ENCODE results near the gene ZNF724. TPM values are rescaled to one million over a fixed set of nuclear protein-coding genes. Genes with fewer than 3 reads are reported as not detected.
A peak's percentile ranks its signal among the peaks of the same experiment; 100 is the strongest.
"Not testable (repeated sequence)": the region's sequence is repeated elsewhere in the genome, so short reads cannot be mapped to it uniquely, and the experiment has no call there.

Gene ZNF724
- total RNA-seq = 3.7 TPM
- 1 to 10 TPM; 1.8 to 2.4 (median 1.9) TPM for polyA plus RNA-seq

GRCh38 chr19:23249911-23250649 is at the start of gene ZNF724:
TSS of gene ZNF724 (minus strand) at chr19:23250394. CDS start at chr19:23250242, 152 bp downstream.
- H3K27ac Mint-ChIP-seq = peak within 1 kb of the TSS; percentile 95 to 97 (median 95)
- H3K36me3 Mint-ChIP-seq = peaks cover 6% of the 10 kb centered on the region
- DNase-seq (peak; percentile 77 to 97 (median 89)), ATAC-seq (ENCODE audit: low read depth in 2 of 2) (peak; percentile 100)
- Histone ChIP-seq H3K27me3 (ENCODE audit: control insufficient read depth, insufficient read depth, low read length) (no peaks in the 10 kb centered on the region), H3K4me3 (ENCODE audit: low read depth, low read length) (peak within 1 kb of the TSS; percentile 79), H3K9me3 (ENCODE audit: control insufficient read depth in 2 of 2, low read length in 2 of 2) (peaks cover 0 to 4% of the 10 kb centered on the region in 2 experiments), H3K4me1 (ENCODE audit: control insufficient read depth, insufficient read depth, low read length, poor library complexity, severe bottlenecking) (peaks cover 4% of the 10 kb centered on the region), H3K36me3 (ENCODE audit: control insufficient read depth, insufficient read depth, low read length) (no peaks in the 10 kb centered on the region), H3K27ac (ENCODE audit: insufficient read depth, low read length, poor library complexity, severe bottlenecking) (peak within 1 kb of the TSS; percentile 69)
- H3K4me3 Mint-ChIP-seq = peak within 1 kb of the TSS; percentile 96 to 99 (median 98)
- H3K9me3 Mint-ChIP-seq = peaks cover 0 to 2% (median 0%) of the 10 kb centered on the region in 7 donors
- H3K4me1 Mint-ChIP-seq = peaks cover 6 to 23% (median 12%) of the 10 kb centered on the region in 4 donors
- H3K27me3 Mint-ChIP-seq = no peaks in the 10 kb centered on the region

- Mint-ChIP-seq H3K4me3 (no peak overlapping the region), H3K27me3 (no peaks in the 10 kb centered on the region), H3K4me1 (no peaks in the 10 kb centered on the region), H3K27ac (no peak overlapping the region), H3K36me3 (peaks cover 3% of the 10 kb centered on the region), H3K9me3 (peaks cover 0 to 10% (median 6%) of the 10 kb centered on the region in 7 donors)
- DNase-seq = no peak
- Histone ChIP-seq H3K27me3 (ENCODE audit: control insufficient read depth, insufficient read depth, low read length) (no peaks in the 10 kb centered on the region), H3K36me3 (ENCODE audit: control insufficient read depth, insufficient read depth, low read length) (no peaks in the 10 kb centered on the region), H3K4me3 (ENCODE audit: low read depth, low read length) (no peak overlapping the region), H3K9me3 (ENCODE audit: control insufficient read depth in 2 of 2, low read length in 2 of 2) (no peaks in the 10 kb centered on the region), H3K4me1 (ENCODE audit: control insufficient read depth, insufficient read depth, low read length, poor library complexity, severe bottlenecking) (no peaks in the 10 kb centered on the region), H3K27ac (ENCODE audit: insufficient read depth, low read length, poor library complexity, severe bottlenecking) (no peak overlapping the region)
- ATAC-seq (ENCODE audit: low read depth in 2 of 2) = no peak
Measured at GRCh38 chr19:23294141-23294540, 43.9 kb upstream of the ZNF724 start.

GRCh38 chr19:23289966-23290365 is 39.8 kb upstream of the ZNF724 start:
- H3K4me1 ChIP-seq (ENCODE audit: control insufficient read depth, insufficient read depth, low read length, poor library complexity, severe bottlenecking); H3K27me3 ChIP-seq (ENCODE audit: control insufficient read depth, insufficient read depth, low read length); H3K9me3 ChIP-seq (ENCODE audit: control insufficient read depth in 2 of 2, low read length in 2 of 2); ATAC-seq (ENCODE audit: low read depth in 2 of 2); H3K27ac Mint-ChIP-seq; H3K36me3 ChIP-seq (ENCODE audit: control insufficient read depth, insufficient read depth, low read length); H3K4me3 Mint-ChIP-seq; H3K27ac ChIP-seq (ENCODE audit: insufficient read depth, low read length, poor library complexity, severe bottlenecking); H3K4me3 ChIP-seq (ENCODE audit: low read depth, low read length); DNase-seq; H3K36me3 Mint-ChIP-seq; H3K4me1 Mint-ChIP-seq; H3K27me3 Mint-ChIP-seq: not testable (repeated sequence)
- H3K9me3 Mint-ChIP-seq = peaks cover 0 to 17% (median 2%) of the 10 kb centered on the region in 7 donors

- no peak overlapping the region for H3K27ac ChIP-seq (ENCODE audit: insufficient read depth, low read length, poor library complexity, severe bottlenecking)
- ATAC-seq (ENCODE audit: low read depth in 2 of 2) = no peak
- no peaks in the 10 kb centered on the region for H3K36me3 Mint-ChIP-seq
Measured at GRCh38 chr19:23287620-23288019, 37.4 kb upstream of the ZNF724 start.

GRCh38 chr19:23286477-23286876 is 36.3 kb upstream of the ZNF724 start:
- Histone ChIP-seq H3K27ac (ENCODE audit: insufficient read depth, low read length, poor library complexity, severe bottlenecking) (no peak overlapping the region), H3K4me1 (ENCODE audit: control insufficient read depth, insufficient read depth, low read length, poor library complexity, severe bottlenecking) (no peaks in the 10 kb centered on the region), H3K36me3 (ENCODE audit: control insufficient read depth, insufficient read depth, low read length) (no peaks in the 10 kb centered on the region), H3K4me3 (ENCODE audit: low read depth, low read length) (no peak overlapping the region), H3K9me3 (ENCODE audit: control insufficient read depth in 2 of 2, low read length in 2 of 2) (peaks cover 0 to 6% of the 10 kb centered on the region in 2 experiments), H3K27me3 (ENCODE audit: control insufficient read depth, insufficient read depth, low read length) (no peaks in the 10 kb centered on the region)
- no peak overlapping the region for H3K4me3 Mint-ChIP-seq
- no peak overlapping the region for H3K27ac Mint-ChIP-seq
- H3K9me3 Mint-ChIP-seq = peaks cover 0 to 17% (median 3%) of the 10 kb centered on the region in 7 donors
- no peak for DNase-seq
- H3K36me3 Mint-ChIP-seq = no peaks in the 10 kb centered on the region
- peaks cover 5% of the 10 kb centered on the region for H3K27me3 Mint-ChIP-seq
- peaks cover 0 to 22% (median 10%) of the 10 kb centered on the region in 4 donors for H3K4me1 Mint-ChIP-seq
- no peak for ATAC-seq (ENCODE audit: low read depth in 2 of 2)

More at GRCh38 chr19:23287620-23288019, 37.4 kb upstream of the ZNF724 start:
- no peaks in the 10 kb centered on the region for H3K27me3 ChIP-seq (ENCODE audit: control insufficient read depth, insufficient read depth, low read length)
- H3K4me1 ChIP-seq (ENCODE audit: control insufficient read depth, insufficient read depth, low read length, poor library complexity, severe bottlenecking) = no peaks in the 10 kb centered on the region
- peaks cover 0 to 6% of the 10 kb centered on the region in 2 experiments for H3K9me3 ChIP-seq (ENCODE audit: control insufficient read depth in 2 of 2, low read length in 2 of 2)
- Mint-ChIP-seq H3K27ac (no peak overlapping the region), H3K9me3 (peaks cover 0 to 17% (median 3%) of the 10 kb centered on the region in 7 donors), H3K4me1 (peaks cover 0 to 12% (median 7%) of the 10 kb centered on the region in 4 donors), H3K27me3 (peaks cover 5% of the 10 kb centered on the region), H3K4me3 (no peak overlapping the region)
- H3K36me3 ChIP-seq (ENCODE audit: control insufficient read depth, insufficient read depth, low read length) = no peaks in the 10 kb centered on the region
- H3K4me3 ChIP-seq (ENCODE audit: low read depth, low read length) = no peak overlapping the region
- DNase-seq = no peak

- Mint-ChIP-seq H3K4me1 (peaks cover 0 to 24% (median 10%) of the 10 kb centered on the region in 4 donors), H3K27ac (no peak overlapping the region), H3K36me3 (no peaks in the 10 kb centered on the region), H3K27me3 (peaks cover 5% of the 10 kb centered on the region), H3K4me3 (peak overlapping the region in 1 of 4 donors; percentile 48), H3K9me3 (peaks cover 0 to 17% (median 3%) of the 10 kb centered on the region in 7 donors)
- Histone ChIP-seq H3K4me3 (ENCODE audit: low read depth, low read length) (no peak overlapping the region), H3K4me1 (ENCODE audit: control insufficient read depth, insufficient read depth, low read length, poor library complexity, severe bottlenecking) (no peaks in the 10 kb centered on the region), H3K9me3 (ENCODE audit: control insufficient read depth in 2 of 2, low read length in 2 of 2) (peaks cover 0 to 6% of the 10 kb centered on the region in 2 experiments), H3K36me3 (ENCODE audit: control insufficient read depth, insufficient read depth, low read length) (no peaks in the 10 kb centered on the region), H3K27ac (ENCODE audit: insufficient read depth, low read length, poor library complexity, severe bottlenecking) (no peak overlapping the region), H3K27me3 (ENCODE audit: control insufficient read depth, insufficient read depth, low read length) (no peaks in the 10 kb centered on the region)
- ATAC-seq (ENCODE audit: low read depth in 2 of 2) (no peak), DNase-seq (no peak)
Measured at GRCh38 chr19:23285948-23286347, 35.8 kb upstream of the ZNF724 start.

- not testable (repeated sequence) for H3K36me3 ChIP-seq (ENCODE audit: control insufficient read depth, insufficient read depth, low read length); DNase-seq; H3K27me3 Mint-ChIP-seq; H3K4me3 Mint-ChIP-seq; H3K4me1 ChIP-seq (ENCODE audit: control insufficient read depth, insufficient read depth, low read length, poor library complexity, severe bottlenecking); H3K36me3 Mint-ChIP-seq; H3K27ac ChIP-seq (ENCODE audit: insufficient read depth, low read length, poor library complexity, severe bottlenecking); ATAC-seq (ENCODE audit: low read depth in 2 of 2); H3K27ac Mint-ChIP-seq; H3K4me3 ChIP-seq (ENCODE audit: low read depth, low read length); H3K9me3 ChIP-seq (ENCODE audit: control insufficient read depth in 2 of 2, low read length in 2 of 2); H3K27me3 ChIP-seq (ENCODE audit: control insufficient read depth, insufficient read depth, low read length)
- Mint-ChIP-seq H3K4me1 (peaks cover 0 to 25% (median 10%) of the 10 kb centered on the region in 4 donors), H3K9me3 (peaks cover 0 to 17% (median 3%) of the 10 kb centered on the region in 7 donors)
Measured at GRCh38 chr19:23285326-23285725, 35.1 kb upstream of the ZNF724 start.

Measured in CD4-positive, CD25-positive, alpha-beta regulatory T cell (primary cell).